ENCODE data around the gene TMEM150C. TPM values are rescaled to one million over a fixed set of nuclear protein-coding genes. Genes with fewer than 3 reads are reported as not detected.

The TMEM150C gene
- total and polyA plus RNA-seq, 2 of the 8 experiments (the other 6 are each of a cell fraction or from before 2014, with no cell fraction given), result 1.5 to 1.7 TPM

- Histone ChIP-seq H3K4me2 (ENCODE audit: insufficient read depth in 1 of 2, low read depth in 2 of 2, low read length in 2 of 2) (peak overlapping the region; percentile 38 to 42; a peak in 2 of 4 replicates), H4K8ac (ENCODE audit: extremely low read depth, insufficient read depth, low read length) (no peak overlapping the region), H2BK15ac (ENCODE audit: low read length) (no peak overlapping the region), H4K20me1 (replicated peaks in 1 of 2; ENCODE audit: control insufficient read depth in 1 of 2, insufficient read depth in 2 of 2, low read length in 2 of 2) (no peaks in the 10 kb centered on the region), H3K36me3 (ENCODE audit: control insufficient read depth in 2 of 4, insufficient read depth in 4 of 4, low read length in 3 of 4) (no peaks in the 10 kb centered on the region), H2BK5ac (ENCODE audit: low read depth, low read length) (no peak overlapping the region), H2AFZ (ENCODE audit: low read length) (no peak overlapping the region), H2AK5ac (ENCODE audit: low read depth, low read length) (no peak overlapping the region), H3K23ac (ENCODE audit: insufficient read length) (no peak overlapping the region), H2BK12ac (ENCODE audit: low read depth, low read length) (no peak overlapping the region), H3K79me1 (ENCODE audit: low read depth, low read length) (no peaks in the 10 kb centered on the region), H3K18ac (ENCODE audit: extremely low read depth, low read length) (no peak overlapping the region), H3K4me1 (replicated peaks in 1 of 4; ENCODE audit: control insufficient read depth in 3 of 4, insufficient read depth in 4 of 4, low read length in 3 of 4) (peaks cover 4 to 11% (median 10%) of the 10 kb centered on the region in 4 experiments; a peak in 5 of 7 replicates), H3K27ac (ENCODE audit: low read depth, low read length) (no peak overlapping the region), H3K9me3 (ENCODE audit: insufficient read depth in 2 of 2, low read depth in 1 of 2, low read length in 1 of 2) (no peaks in the 10 kb centered on the region), H3K4me3 (ENCODE audit: extremely low read depth in 1 of 4, insufficient read depth in 2 of 4, low read depth in 3 of 4, low read length in 4 of 4) (no peak overlapping the region), H3K27me3 (replicated peaks in 1 of 4; ENCODE audit: control insufficient read depth in 3 of 4, extremely low read depth in 1 of 4, insufficient read depth in 3 of 4, low read length in 3 of 4) (no peaks in the 10 kb centered on the region), H4K91ac (replicated peaks; ENCODE audit: insufficient read length, low read length) (no peak overlapping the region), H3K56ac (replicated peaks; ENCODE audit: insufficient read length, low read depth, low read length) (no peak overlapping the region), H3K4ac (replicated peaks; ENCODE audit: insufficient read length, low read depth, low read length) (no peak overlapping the region), H3K23me2 (ENCODE audit: low read depth, low read length) (no peaks in the 10 kb centered on the region), H3K9ac (replicated peaks in 1 of 4; ENCODE audit: extremely low read depth in 1 of 4, low read depth in 3 of 4, low read length in 3 of 4) (no peak overlapping the region), H4K5ac (ENCODE audit: insufficient read length, low read depth, low read length) (no peak overlapping the region), H2BK120ac (replicated peaks; ENCODE audit: low read depth, low read length) (no peak overlapping the region), H3K14ac (ENCODE audit: insufficient read length) (no peak overlapping the region), H2BK20ac (ENCODE audit: low read length) (no peak overlapping the region), H3K79me2 (ENCODE audit: control insufficient read depth in 1 of 2, insufficient read depth in 2 of 2, low read length in 2 of 2) (no peaks in the 10 kb centered on the region)
- 66% methylated on average over 2 of the region's 2 CpGs; no CpG with 5 or more reads in 1 of the 2 experiments for WGBS, 2 experiments (ENCODE audit: extremely low coverage in 1 of 2, insufficient coverage in 1 of 2, insufficient read length in 1 of 2, insufficient replicate concordance in 2 of 2, low coverage in 1 of 2, low lambda C conversion rate in 2 of 2, missing lambda C conversion rate in 1 of 2)
- DNase-seq (ENCODE audit: low read depth in 1 of 2, low spot score in 2 of 2) (no peak), FAIRE-seq (peak; percentile 48)
- ChIA-PET CTCF (ENCODE audit: partially characterized antibody) (interaction anchor here (0.7 to 2.4 kb wide), 12 partner anchors 9 to 238 kb away, joined by 3 to 16 read pairs (median 4); no protein-coding TSS in a partner anchor), POLR2A (ENCODE audit: partially characterized antibody) (interaction anchor here (0.7 to 1.1 kb wide), 2 partner anchors 11 to 34 kb away, joined by 3 read pairs; no protein-coding TSS in a partner anchor)
- TF ChIP-seq KDM5A (IDR thresholded peaks at IDR 0.05; ENCODE audit: low read length), result no peak
- TF ChIP-seq BRCA1 (IDR thresholded peaks at IDR 0.05; ENCODE audit: low read depth, low read length), result no peak
- TF ChIP-seq, protein P1, sequence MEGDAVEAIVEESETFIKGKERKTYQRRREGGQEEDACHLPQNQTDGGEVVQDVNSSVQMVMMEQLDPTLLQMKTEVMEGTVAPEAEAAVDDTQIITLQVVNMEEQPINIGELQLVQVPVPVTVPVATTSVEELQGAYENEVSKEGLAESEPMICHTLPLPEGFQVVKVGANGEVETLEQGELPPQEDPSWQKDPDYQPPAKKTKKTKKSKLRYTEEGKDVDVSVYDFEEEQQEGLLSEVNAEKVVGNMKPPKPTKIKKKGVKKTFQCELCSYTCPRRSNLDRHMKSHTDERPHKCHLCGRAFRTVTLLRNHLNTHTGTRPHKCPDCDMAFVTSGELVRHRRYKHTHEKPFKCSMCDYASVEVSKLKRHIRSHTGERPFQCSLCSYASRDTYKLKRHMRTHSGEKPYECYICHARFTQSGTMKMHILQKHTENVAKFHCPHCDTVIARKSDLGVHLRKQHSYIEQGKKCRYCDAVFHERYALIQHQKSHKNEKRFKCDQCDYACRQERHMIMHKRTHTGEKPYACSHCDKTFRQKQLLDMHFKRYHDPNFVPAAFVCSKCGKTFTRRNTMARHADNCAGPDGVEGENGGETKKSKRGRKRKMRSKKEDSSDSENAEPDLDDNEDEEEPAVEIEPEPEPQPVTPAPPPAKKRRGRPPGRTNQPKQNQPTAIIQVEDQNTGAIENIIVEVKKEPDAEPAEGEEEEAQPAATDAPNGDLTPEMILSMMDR (IDR thresholded peaks at IDR 0.05; ENCODE audit: control extremely low read depth in 1 of 3, insufficient read depth in 1 of 3, low read depth in 1 of 3, low read length in 3 of 3), result no peak
- TF ChIP-seq PHF8 (conservative IDR thresholded peaks at IDR 0.05; ENCODE audit: low read depth, low read length), result no peak
- no peak for TF ChIP-seq RAD21 (IDR thresholded peaks at IDR 0.05 in 1 of 2, conservative IDR thresholded peaks at IDR 0.05 in 1 of 2; ENCODE audit: low read depth in 2 of 2, low read length in 2 of 2)
- TF ChIP-seq SP2 (IDR thresholded peaks at IDR 0.05; ENCODE audit: low read length), result no peak
- TF ChIP-seq EGR1 (IDR thresholded peaks at IDR 0.05; ENCODE audit: borderline replicate concordance, low read depth, low read length), result no peak
- TF ChIP-seq POLR2AphosphoS5 (IDR thresholded peaks at IDR 0.05; ENCODE audit: low read depth, low read length), result no peak
- no peak for TF ChIP-seq KDM1A (IDR thresholded peaks at IDR 0.05; ENCODE audit: borderline replicate concordance, low read length)
- TF ChIP-seq BCL11A (IDR thresholded peaks at IDR 0.05; ENCODE audit: low read depth in 2 of 2, low read length in 2 of 2), result no peak
- TF ChIP-seq USF2 (IDR thresholded peaks at IDR 0.05; ENCODE audit: low read length), result no peak
These were observed 60.7 kb downstream of the TMEM150C start for GRCh38 chr4:82501154-82501442.

All from H1 (cell line).